DMS153 (cell line): ENCODE measurements around the gene LYPD6.
"Not testable (repeated sequence)": the region's sequence is repeated elsewhere in the genome, so short reads cannot be mapped to it uniquely, and the experiment has no call there.

Experiments used
- DNase-seq: peaks from one replicate; lab custom pipeline; 2025; lab: John Stamatoyannopoulos, UW

The LYPD6 gene

GRCh38 chr2:149330127-149331022, at the start of gene LYPD6:
Gene LYPD6 (plus strand): TSS chr2:149330587. CDS start chr2:149437709, 107,122 bp downstream.
- DNase-seq: peak; percentile 64

DNA sequence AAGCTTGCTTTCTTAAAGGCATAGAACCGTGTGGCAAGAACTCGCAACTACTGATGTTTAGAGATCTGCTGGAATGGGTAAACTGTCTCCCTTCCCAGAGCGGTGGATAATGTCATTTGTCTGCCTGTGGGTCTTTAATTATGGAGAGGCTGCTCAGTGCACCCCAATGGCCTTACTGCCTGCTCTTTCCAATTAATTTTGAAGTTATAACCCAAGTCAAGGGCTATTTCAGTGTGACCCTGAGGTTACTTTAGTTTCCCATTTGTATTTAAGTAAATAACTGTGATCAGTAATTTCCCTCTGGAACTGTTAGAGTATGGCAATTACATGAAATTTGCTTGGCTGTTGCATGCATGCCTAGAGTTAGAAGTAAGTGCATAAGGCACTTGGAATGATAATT, 48.9 kb upstream of the LYPD6 start:
- DNase-seq: no peak

DNA sequence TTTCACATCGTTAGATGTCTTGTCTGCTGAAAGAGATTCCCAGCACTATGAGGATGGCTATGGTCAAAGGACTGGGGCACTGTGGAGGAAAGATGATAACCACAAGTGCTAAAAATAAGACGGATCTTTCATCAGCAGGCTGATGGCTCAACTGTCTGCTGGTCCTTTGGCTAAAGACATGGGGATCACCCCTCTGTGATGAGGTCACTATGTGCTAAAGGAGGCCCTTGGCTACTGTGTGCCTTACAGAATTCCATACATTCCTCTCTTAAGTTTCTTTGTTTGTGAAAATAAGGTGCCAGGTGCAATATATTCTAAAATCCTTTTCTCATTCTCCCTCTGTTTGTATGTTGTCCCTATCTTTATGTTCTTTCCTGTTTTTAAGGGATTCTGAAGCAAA, 39.7 kb upstream of the LYPD6 start:
- no peak for DNase-seq

GRCh38 chr2:149291881-149292280, 38.5 kb upstream of the LYPD6 start:
- no peak for DNase-seq

- DNase-seq: no peak
Measured at GRCh38 chr2:149296031-149296430, 34.4 kb upstream of the LYPD6 start.

DNA sequence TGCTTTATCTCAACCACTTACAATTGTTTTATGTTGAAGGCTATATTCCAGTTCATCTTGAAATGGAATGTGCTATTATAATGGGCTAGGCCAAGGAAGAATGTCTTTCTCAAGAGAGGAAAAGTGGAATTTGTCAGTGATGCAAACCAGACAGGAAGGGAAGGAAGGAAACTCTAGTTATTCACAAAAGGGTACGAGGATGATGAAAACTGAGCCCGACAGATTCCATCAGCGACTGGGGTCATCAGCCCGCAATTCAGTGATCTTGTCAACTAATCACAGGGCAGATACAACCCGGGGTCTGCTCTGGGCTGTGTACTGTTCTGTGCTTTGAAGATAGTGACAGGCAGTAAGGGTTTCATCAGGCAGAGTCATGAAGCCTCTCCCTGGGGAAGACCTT, 23.4 kb upstream of the LYPD6 start:
- no peak for DNase-seq

DNA sequence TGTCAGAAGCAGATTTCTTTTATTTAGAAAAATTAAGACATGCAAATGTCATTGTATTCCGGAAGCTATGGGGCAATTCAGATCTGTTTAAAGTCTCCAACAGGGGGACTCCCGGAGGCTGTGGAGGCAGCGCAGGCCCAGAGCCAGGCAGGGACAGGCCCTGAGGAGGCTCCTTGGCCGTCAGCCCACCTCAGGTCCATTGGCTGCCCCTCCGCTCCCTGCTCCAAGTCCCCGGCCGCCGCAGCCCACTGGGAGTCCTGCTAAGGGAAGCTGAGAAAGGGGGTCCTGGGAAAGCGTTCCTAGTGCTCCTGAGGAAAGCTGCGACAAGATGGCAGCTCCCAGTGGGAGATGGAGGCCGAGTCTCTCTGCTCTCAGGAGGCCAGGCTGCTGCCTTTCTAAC, 20.0 kb upstream of the LYPD6 start:
- DNase-seq: no peak

DNA sequence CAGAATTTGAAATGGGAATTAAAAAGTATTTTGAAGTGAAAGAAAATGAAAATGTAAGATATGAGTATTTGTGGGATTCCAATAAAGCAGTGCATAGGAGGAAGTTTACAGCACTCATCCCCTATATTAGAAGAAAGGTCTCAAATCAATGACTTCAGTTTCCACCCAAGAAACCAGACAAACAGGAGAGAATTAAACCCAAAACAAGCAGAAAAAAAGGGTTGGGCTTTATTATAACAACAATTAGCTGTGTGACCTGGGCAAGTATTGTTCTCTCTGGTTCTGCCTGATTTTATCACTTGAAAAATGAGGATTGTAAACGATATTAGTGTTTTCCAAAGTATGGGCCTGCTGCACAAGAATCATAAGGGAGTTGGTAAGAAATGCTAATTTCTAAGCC, 18.3 kb upstream of the LYPD6 start:
- DNase-seq: no peak

- DNase-seq: peak; percentile 99
Measured at GRCh38 chr2:149313512-149313972, 16.8 kb upstream of the LYPD6 start.

GRCh38 chr2:149314687-149315086, 15.7 kb upstream of the LYPD6 start:
- DNase-seq: no peak

DNA sequence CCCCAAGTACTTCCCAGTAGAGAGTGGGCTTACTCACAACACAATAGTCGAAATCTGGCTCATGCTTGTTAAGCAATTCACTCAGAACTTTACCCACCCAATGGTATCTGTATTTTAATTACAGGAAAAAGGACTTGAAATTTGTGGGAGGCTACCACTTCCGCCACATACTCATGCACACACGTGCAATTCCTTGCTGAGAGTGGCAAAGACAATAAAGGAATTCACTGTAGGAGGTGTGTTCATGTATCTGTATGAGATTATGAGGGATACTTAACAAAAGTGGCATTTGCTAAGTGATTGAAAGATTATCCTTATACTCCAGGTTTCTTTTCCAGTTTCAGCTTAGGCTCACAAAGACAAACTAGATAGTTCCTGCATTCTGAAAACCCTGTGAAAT, 14.9 kb upstream of the LYPD6 start:
- DNase-seq: no peak

- DNase-seq: not testable (repeated sequence)
Measured at GRCh38 chr2:149318566-149318965, 11.8 kb upstream of the LYPD6 start.

- DNase-seq: no peak
Measured at GRCh38 chr2:149320362-149320761, 10.0 kb upstream of the LYPD6 start.

- peak; percentile 38 for DNase-seq
Measured at GRCh38 chr2:149329068-149329467, 1.3 kb upstream of the LYPD6 start.

DNA sequence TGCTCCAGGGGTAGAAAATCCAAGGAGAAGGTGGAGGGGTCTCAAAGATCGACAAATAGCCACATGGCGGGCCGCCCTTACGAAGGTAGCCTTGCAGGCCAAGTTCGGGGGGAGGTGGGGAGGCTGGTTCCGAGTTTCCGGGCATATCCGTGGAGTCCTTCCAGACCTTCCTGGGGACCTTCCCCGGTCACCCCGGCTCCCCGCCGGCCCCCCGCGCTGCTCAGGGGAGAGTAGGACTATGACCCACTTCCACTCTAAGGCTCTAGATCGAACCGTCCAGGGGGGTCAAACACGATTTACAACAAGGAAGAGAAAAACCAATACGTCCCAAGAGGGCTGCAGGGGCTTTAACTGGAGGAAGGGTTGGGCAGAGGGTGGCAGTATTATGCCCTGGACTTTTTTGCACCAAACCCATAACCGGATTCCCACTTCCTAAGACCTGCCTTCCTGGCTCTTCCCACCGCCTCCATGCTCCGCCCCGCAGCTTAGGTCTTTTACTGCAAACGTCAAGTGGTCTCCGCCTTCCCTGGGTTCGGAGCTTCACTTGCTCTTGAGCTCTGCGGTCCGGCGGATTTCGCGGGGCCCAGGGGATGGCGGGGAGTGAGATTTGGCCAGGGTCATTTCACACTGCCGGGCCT, 779 bp upstream of the LYPD6 start:
- DNase-seq: peak; percentile 80

- no peak for DNase-seq
Measured at GRCh38 chr2:149331023-149331400, 625 bp downstream of the LYPD6 start.

DNA sequence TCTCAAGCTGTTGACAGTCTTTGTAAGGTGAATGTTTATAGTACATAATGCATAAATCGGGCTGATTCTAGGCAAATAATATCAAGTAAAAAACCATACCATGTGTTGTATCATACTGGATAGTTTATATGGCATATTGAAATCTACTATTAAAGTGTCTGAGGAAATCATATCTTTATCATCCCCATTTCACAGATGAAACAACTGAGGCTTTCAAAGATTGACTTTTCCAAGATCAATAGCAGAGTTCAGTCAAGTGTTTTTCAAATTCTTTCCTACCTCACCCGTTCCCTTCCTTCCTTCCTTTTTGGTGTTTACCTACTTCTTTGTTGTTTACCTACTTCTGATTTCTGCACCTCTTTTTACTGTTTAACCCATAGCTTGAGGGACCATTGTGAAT, 2.0 kb downstream of the LYPD6 start:
- no peak for DNase-seq

- DNase-seq: no peak
Measured at GRCh38 chr2:149333636-149334035, 3.2 kb downstream of the LYPD6 start.

DNA sequence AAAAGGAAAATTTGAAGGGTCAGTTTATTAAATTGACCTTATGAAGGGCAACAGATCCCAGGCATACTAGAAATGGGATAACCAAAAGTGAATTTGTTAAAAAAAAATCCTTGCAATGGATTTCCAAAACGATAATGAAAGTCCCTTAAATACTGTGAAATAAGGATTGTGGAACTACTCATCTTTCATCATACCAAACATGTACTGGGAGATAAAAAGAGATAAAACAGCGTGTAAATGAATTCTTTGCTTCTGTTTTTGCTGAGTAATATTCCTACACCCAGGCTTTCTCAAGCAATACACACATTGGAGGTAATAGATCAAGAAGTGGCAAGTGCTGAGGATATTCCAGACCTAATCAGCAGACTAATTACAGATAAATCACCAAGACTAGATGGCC, 3.8 kb downstream of the LYPD6 start:
- no peak for DNase-seq

DNA sequence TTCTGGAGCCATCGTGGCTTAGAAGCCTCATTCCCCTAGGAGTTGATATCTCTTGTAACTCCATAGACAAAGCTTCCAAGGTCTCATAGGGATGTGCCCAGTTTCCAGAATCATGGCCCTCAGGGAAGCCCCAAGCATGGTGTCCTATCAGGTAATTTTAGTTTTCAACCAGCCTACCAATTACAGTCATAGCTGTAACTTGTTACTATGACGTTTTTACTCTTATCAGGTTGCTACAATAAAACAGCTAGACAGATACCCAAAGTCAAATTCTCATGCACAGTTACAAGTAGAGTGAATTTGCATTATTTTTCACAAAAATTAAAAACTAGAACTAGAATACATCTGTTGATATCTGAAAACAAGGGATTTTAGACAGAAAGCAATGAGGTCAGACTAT, 8.9 kb downstream of the LYPD6 start:
- DNase-seq: no peak

DNA sequence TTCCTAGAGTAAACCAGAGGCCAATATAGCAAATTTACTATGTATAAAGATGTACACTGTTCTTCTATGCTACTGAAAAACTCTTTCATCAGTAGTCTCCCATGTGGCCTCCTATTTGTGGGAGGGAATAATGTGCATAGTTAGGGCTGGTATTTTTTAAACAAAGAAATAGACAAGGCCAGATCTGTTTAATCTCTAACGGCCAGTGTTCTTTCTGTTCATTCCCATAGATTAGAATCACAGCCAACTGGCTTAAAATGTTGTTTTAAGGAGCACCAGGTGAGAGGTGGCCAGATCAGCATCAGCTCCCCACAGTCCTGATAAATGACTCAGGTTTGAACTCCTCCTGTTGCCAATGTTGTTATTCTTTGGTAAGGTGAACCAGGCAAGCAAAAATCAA, 12.1 kb downstream of the LYPD6 start:
- DNase-seq: no peak

DNA sequence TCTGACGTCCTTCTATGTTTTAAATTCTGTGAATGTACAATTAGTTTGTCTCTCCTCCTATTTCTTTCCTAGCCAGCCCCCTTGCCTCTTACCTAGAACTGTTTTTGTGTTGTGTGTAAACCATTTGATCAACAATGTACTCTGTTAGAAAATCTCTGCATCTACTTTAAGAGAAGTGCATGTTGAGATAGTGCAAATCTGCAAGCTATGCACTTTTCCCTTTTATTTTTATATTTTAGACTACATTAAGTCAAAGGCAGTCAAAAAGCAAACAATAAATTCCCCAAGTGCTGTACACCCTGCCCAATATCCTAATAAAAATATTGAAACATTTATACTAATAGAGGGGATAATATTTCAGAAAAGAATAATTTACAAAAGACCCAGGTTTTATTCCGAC, 13.7 kb downstream of the LYPD6 start:
- DNase-seq: no peak

- no peak for DNase-seq
Measured at GRCh38 chr2:149346272-149346671, 15.9 kb downstream of the LYPD6 start.
